ENCODE data around the gene OSBPL9.

Gene OSBPL9

DNA sequence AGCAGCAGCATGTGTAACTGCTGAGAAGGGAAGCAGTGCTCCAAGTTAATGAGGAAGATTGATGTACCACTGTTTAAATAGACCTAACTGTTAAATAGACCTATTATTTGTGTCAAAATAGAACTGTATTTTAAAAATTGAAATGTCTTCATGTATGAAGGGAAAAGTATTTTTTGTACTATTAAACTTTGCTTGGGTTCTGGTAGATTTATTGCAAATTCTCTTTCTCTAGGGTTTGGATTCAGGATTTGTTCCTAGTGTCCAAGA, 128.3 kb downstream of the OSBPL9 start:
- DNase-seq = no peak

DNA sequence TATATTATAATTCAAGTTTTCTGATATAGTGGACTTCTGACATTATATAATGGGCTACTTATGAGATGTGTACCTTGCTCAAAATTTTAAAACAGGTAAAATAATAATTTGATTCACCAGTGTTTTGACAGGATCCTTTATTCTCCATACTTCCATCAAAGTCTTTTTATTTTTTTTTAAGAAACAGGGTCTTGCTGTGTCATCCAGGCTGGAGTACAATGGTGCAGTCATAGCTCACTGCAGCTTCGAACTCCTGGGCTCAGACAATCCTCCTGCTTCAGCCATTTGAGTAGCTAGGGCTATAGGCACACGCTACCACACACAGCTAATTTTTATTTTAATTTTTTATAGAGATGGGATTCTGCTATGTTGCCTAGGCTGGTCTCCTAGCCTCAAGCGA, 132.3 kb downstream of the OSBPL9 start:
- DNase-seq = no peak

DNA sequence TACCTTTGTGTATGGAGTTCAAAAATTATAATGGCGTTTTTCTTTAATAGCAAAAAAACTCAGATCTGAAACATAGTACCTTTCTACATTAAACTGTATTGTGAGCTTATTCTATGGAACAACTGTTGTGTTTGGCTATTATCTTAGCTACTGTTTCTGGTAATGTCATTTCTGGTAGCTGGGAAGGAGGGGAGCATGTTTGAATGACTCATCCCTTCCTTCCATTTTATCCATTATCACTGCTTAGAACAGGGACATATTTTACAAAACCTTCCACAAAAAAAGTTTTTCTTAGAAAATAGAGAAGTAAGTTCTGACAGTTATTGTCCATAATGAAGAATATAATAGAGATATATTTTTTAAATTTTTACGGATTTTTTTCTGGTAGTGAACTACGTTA, 133.3 kb downstream of the OSBPL9 start:
- DNase-seq = no peak

DNA sequence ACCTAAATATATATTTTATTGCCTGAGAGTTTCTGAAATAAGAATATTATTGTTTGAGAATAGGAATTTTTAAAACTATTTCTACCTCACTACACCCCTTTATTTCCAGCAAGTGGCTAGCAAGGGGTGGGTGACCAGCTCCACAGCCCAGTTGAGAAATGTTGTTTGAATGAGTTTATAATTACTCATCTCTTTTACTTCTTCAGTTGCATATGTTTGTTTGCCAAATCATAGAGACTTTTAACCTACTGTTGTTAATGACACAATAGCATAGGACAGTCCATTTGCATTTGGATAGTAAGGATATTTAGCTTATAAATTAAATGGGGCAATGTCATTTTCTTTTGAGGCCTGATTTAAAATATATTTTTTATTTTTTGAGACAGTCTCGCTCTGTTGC, 133.8 kb downstream of the OSBPL9 start:
- no peak for DNase-seq

DNA sequence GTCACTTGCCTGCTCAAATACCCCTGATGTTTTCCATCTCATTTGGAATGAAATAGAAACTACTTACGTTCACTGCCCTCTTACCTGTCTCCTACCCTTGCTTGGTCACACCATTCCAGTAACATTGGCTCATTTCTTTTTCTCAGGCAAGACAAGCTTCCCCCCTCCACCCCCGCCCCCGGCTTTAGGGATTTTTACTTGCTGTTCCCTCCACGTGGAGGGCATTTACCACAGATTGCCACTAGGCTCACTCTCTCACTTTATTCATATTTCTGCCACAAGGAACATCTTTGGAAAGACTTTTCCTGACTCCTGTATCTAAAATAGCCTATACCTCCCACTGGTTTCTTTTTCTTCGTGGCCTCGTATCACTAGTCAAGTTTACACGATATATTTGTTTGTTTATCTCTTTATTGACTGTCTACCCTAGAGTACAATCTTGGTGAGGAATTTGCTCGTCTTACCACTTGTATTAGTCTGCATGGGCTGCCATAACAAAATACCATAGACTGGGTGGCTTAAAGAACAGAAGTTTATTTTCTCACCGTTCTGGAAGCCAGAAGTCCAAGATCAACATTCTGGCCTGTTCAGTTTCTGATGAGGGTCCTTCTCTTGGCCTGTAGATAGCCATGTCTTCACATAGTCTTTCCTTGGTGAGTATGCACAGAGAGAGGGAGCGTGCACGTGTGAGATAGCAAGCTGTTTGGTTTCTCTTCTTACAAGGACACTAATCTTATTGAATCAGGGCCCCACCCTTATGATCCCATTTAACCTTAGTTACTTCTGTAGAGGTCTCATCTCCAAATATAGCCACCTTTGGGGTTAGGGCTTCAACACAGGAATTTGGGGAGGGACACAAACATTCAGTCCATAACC, 135.4 kb downstream of the OSBPL9 start:
- no peak for DNase-seq

DNA sequence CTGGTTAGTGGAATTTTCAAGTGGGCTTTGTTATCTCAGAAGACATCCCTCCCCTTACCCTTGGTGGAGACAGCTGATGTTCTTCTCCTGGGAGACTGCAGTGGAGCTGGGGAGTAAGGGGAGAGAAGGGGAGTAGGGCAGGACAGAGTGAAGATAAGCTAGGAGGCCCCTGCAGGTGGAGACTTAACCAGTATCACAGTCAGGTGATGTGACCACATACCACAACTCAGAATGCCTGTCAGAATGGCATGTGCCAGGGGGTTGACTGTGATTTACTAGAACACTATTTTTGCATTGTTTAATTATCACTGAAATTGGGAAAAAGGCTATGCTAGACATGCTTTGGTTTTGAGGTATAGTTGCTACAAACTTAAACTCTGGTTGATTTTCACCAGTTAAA, 137.1 kb downstream of the OSBPL9 start:
- DNase-seq = no peak

DNA sequence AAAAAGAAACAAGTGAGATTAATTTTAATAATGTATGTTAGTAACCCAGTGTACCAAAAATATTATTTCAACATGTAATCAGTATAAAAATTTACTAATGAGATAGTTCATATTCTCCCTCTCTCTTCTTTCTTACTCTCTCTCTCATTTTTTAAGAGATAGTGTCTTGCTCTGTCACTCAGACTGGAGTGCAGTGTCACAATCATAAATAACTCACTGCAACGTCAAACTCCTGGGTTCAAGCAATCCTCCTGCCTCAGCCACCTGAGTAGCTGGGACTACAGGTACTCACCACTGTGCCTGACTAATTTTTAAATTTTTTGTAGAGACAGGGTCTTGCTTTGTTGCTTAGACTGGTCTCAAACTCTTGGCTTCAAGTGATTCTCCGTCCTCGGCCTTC, 137.8 kb downstream of the OSBPL9 start:
- DNase-seq = no peak

DNA sequence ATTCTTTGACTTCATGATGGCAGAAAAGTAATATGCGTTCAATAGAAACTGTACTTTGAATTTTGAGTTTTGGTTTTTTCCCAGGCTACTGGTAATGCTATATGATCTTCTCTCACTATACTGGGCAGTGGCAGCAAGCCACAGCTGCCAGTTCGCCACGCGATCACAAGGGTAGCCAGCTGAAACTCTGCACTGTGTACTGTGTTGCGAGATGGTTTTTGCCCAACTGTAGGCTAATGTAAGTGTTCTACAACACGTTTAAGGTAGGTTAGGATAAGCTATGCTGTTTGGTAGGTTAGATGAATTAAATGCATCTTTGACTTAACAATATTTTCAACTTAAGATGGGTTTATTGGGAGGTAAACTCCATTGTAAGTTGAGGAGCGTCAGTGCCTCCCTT, 138.5 kb downstream of the OSBPL9 start:
- DNase-seq = no peak

DNA sequence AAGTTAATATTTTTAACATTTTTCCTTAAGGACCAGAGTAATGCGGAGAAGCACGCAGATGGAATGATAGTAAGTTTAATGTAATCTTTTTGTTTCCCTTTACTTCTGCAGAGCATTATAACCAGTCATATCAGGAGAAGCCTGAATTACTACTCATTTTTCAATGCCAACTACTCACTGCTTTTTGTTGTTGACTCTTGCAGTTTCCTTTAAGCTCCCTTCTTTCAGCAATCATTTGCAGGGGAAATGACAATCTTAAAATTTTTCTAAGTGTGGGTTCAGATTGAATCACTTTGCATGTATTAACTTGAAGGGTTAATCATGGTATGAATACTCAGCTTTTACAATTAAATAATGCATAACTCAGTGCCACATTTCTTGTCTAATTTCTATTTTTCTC, 139.4 kb downstream of the OSBPL9 start:
- DNase-seq = no peak

DNA sequence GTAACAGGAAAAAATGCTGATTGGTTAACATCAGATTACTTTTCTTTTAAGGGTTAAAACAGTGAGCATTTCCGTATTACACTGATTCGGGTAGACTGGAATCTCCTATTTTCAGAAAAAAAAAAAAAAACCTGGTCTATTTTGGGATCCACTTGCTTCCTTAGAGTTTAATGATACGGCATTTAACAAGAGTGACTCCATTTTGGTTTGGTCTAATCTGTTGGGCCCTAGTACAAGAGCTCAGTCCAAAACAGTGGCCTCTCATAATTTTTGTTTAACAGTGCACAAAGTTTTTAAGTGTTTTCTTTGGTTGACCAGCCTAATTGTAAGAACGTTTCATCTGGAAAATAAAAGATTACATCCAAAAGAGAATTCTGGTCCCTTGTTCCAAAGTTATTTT, 141.4 kb downstream of the OSBPL9 start:
- DNase-seq = no peak

DNA sequence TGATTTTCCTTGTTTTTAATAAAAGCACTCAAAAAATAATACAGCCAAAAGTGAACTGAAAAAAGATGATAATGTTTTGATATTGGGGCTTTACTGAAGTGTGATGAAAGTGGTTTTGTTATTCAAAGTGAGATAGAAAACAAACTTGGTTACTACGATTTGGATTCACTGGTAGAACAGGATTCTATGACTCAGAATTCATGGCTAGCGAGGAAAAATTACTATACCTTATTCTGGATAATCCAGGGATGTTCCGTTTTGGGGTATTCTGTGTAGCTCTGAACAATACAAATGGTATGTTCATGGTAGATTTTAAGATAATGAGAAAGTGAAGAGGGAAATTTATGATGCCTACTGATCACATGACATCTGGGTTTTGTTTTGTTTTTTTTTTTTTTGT, 144.0 kb downstream of the OSBPL9 start:
- DNase-seq = no peak

DNA sequence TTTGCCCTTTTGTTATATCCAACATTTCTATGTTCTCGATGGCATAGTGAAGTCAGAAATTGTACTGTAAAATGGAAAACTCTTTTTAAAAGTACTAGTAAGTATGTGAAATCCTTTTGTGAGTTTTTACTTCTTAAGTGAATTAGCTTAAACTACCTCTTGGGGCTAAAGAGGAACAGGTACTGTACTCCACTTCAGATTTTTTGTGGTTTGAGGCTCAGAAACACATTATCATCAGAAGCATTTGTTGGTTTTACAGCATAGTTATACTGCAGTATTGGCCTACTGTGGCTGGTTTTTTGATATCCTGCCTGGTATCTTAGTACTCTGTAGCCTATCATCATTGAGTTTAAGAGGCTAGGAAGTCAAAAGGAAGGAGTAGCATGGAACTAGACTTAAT, 144.5 kb downstream of the OSBPL9 start:
- no peak for DNase-seq

DNA sequence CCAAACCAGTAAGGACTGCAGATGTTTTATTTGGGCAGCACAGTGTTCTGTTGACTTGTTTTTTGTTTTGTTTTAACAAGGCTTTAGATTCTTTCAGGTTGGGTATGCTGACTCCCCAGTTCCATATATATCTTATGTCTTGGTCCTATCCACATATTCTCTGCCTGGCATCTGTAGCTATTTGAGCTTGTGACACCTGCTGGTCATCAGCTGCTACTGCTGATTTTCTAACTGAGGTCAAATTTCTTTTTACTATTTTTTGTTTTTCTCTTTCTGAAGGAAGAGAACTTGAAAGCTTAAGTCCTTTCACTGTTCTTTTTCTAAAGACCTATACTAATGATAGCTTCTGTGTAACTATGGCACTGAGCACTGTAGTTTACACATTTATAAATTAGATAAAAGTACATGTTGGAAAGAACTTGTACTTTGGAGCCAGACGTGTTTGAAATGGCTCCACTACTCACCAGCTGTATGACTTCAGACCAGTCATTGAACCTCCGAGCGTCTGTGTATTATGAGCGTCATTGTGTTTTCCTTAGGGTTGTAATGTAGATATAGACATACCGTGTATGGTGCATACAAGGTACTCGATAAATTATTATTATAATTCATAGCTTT, 152.2 kb downstream of the OSBPL9 start:
- peak; percentile 60 for DNase-seq

DNA sequence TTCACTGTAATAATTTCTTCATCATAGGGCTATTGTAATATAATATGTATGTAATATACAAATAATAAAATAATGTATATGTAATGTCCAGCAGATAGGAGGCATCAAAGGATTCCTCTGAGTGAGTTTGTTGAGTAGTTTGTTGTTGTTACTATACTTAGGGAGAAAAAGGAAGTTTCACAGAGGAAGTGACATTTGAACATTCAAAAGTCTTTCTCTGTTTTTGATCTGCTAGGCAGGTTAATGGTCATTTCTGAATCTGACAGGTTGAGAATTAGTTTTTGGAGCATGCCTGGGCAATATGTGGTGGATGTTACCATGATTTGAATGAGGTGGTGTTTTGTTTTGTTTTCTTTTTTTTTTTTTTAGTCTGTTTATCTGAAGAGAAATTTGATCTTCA, 159.5 kb downstream of the OSBPL9 start:
- no peak for DNase-seq

DNA sequence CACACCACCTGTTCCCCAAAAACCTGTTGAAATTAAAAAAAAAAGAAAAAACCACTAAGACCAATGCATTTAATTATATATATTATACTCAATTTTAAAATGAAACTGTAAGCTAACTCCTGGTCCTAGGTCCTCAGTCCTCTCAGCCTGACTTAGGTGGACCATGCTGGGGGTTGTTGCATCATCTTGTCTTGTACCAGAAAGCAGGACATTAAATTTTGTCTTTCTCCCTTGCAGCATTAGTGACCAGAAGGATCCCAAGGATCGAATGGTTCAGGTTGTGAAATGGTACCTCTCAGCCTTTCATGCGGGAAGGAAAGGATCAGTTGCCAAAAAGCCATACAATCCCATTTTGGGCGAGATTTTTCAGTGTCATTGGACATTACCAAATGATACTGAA, 164.0 kb downstream of the OSBPL9 start:
- no peak for DNase-seq

DNA sequence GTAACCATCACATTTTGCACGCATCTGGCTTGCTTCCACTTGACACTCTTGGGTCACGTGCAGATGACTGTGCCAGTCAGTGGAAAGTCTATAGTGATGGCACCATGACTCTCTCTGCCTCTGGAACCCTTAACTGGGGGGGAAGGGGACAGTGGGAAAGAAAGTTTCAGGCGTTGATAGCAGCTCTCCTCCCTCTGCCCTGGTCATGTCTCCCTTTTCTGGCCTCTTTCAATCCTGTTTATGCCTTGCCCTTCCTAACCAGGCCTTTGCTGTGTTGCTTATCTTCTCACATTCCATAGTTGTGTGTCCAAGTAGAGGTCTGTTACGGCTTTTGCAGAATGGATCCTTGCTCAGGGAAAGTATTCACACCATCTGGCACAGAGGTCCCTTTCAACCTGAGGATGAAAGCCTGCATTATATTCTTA, 168.1 kb downstream of the OSBPL9 start:
- DNase-seq = no peak

DNA sequence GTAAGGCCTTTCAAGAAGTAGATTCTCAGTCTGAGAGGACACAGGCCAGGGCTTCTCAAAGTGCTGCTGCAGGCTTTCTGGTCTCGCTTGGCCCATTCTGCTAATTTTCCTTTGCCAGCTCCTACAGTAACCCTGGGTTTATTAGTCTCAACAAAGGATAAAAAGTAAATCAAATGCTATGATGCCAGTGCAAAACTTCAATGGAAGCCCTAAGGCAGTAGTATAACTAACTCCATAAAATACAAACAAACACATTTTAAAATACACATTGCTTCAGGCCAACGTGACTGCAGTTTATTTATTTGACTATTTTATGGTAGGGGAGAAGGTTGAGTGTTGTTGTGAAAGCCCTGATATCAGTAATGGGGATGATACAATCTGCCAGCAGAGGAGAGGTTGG, 172.0 kb downstream of the OSBPL9 start:
- DNase-seq = no peak

DNA sequence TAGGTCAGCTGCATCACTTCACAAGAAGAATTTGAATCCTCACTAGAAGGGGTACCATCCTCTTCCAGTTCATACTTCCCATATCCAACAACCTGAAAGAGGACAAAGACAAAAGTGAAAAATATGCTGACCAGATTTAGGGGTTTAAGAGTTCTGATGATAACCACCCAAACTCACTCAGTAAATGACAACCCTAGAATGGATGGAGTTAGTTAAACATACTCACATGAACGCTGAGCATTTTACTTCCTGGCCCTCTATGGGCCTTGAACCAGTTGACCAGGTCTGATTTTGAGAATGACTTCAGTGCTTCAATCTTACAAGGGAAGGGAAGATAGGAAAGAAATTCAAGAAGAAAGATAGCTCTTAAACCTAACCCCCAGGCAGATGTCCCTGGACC, 172.4 kb downstream of the OSBPL9 start:
- no peak for DNase-seq

DNA sequence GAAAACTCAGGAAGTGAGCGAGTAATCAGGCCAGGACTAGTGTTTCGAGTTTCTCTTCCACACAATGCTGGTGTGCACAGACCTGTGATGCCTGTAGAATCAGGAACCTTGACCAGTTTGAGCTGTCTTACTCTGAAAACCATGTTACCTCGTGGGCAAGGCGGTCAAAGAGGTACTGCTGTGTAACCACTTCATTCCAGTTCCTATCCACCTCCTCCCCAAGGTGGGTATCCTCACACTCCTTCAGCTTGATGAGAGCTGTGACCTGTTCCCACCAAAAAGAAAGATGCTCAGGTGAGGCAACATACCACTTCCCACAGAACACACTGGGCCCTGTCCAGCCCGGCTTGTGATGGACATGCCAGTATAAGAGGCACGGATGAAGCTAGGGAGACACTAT, 173.5 kb downstream of the OSBPL9 start:
- no peak for DNase-seq

DNA sequence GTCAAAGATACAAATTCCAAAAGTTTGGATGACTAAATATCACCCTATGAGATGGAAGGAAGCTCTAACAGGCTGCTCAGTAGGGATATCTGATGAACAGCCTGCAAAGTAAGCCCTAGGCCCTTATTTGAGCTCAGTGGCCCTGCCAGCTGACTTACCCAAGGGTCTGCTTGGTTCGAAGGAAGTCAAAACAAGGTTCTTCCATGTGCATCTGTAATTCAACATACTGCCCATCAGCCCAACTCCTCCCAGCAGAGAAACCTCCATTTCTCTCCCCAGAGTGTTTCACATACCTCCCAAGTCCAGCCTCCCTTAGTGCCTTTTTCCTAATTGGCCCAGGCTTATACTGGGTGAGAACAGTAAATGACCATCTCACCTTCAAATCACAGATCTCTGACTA, 175.0 kb downstream of the OSBPL9 start:
- no peak for DNase-seq

DNA sequence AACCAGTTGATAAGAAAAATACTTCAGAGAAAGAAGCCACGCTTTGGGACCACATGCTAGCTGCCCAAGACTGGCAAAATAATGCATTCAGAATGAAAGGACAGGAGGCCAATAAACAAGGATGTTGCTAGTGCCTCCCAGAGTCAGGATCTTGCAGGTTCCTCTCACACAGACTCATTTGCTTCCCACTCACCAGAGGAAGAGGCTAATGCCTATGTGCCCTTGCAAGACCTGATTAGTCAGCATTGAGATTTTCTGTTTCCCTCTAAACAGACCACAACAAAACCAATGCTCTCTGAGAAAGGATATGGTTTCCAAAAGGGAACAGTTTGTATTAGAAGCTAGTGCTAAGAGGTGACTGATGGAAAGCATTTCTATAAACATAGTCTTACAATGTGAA, 176.0 kb downstream of the OSBPL9 start:
- peak; percentile 34 for DNase-seq

DNA sequence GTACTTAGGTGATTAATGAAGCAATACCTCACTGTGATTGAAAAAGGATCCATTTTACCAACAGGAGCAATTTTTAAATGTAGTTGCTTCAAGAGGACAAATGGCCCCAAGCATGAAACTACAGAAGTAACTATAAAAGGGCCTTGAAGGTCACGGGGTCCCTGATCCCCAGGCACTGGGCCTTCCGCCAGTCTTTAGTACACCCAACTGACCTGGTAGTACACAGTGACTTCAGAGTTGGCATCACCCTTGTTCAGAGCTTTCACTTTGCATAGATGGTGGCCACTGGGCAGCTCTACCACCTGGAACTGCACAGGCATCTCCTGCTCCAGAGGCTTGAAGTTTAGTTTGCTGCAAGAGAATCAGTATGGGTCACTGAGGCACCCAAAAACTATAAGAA, 177.4 kb downstream of the OSBPL9 start:
- no peak for DNase-seq

DNA sequence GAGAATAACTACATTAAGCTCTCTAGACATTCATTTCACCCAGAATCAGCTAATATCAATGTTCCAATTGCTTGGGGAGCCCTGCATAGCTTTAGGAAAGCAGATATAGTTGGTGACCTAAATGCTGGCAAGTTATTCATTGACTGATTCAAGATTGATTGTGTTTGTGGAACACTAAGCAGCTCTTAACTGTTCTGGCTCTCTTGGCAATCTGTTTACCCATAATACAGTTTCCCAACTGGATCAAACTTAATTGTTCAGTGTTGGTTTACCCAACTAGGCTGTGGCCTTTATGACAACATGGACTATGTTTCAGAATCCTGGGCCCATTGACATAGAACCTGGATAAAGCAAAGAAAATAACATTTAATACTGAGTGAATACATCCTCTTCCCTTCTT, 178.0 kb downstream of the OSBPL9 start:
- no peak for DNase-seq

DNA sequence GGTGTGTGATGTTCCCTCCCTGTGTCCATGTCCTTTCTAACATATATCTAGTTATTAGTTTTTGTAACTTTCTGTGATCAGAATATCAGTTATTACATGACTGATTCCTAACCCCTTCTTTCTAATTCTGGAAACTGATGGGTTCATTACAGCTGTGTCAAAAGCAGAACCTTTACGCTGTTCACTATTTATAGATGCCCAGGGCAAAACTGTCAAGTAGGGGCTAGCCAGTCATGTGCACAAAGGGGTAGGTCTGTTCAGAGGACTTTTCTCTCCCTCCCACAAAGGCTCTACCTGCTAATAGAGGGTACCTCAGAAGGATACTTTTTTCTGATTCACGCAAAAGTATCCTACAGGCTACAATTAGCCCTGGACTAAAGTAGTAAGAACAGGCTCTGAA, 182.5 kb downstream of the OSBPL9 start:
- DNase-seq = no peak

DNA sequence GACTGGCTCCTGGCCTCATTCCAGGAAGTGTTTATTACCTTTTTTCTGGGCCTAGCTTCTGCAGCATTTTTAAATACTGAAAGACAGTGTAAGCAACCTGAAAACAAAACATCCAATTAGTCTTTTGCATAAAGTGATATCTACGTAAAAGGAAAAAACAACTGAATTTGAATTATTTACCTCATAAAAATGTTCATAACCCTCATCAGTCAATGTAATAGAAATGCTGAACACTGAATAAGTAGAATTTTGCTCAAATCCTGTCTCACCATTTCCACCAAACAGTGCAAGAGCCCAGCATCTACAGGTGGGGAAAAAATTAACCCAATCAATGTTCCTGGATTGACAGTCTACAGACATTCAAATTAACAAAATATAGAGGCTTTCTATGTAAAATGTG, 197.6 kb downstream of the OSBPL9 start:
- DNase-seq = no peak

All from RPMI8226 (cell line).